ENCODE results near the gene GABRB3.
"Not testable (repeated sequence)": the region's sequence is repeated elsewhere in the genome, so short reads cannot be mapped to it uniquely, and the experiment has no call there.

The GABRB3 gene

DNA sequence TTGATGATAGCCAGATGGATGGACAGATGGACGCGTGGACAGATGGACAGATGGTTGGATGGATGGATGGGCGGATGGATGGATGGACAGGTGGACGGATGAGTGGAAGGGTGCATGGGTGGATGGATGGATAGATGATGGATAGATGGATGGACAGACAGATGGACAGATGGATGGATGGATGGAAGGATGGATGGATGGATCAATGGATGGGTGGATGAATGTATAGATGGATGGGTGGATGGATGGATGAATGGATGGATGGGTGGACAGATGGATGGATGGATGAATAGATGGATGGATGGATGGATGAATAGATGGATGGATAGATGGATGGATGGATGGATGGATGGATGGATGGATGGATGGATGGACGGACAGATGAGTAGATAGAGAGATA is 40.9 kb downstream of the GABRB3 start:
- no peak for DNase-seq

DNA sequence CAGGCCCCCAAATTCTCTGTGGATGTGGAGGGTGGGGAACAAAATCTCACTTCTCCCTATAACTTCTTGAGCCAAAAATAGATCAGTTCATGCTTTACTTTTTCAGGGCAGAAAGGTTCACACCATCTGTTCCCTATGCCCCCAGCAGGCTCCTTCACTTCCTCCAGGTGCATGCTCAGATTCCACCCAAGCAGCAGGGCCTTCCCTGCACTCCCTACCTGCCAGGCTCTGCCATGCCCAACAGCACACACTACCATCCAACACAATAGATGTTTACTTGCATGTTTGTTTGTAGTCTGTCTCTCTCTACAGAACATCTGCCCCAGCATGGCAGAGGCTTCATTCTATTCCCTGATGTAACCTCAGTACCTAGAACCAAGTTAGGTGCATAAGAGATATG is 43.3 kb downstream of the GABRB3 start:
- DNase-seq, result no peak

DNA sequence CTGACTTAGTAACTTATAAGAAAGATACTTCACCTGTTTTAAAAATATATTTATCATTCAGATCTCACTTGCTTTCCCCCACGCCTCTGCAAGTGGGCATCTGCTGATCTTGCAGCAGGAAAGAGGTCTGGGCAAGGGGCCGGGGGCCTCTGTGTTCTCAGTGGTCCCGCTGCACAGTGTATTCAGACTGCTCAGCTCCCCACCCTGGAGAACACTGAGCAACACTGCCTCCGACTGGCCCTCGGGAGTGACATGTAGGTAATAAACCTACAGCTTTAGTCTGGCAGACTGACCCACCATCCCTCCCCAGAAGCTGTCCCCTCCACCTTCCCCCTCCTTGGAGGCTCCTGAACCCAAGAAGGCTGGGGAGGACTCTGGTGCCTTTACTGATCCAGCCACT is 43.8 kb downstream of the GABRB3 start:
- no peak for DNase-seq

DNA sequence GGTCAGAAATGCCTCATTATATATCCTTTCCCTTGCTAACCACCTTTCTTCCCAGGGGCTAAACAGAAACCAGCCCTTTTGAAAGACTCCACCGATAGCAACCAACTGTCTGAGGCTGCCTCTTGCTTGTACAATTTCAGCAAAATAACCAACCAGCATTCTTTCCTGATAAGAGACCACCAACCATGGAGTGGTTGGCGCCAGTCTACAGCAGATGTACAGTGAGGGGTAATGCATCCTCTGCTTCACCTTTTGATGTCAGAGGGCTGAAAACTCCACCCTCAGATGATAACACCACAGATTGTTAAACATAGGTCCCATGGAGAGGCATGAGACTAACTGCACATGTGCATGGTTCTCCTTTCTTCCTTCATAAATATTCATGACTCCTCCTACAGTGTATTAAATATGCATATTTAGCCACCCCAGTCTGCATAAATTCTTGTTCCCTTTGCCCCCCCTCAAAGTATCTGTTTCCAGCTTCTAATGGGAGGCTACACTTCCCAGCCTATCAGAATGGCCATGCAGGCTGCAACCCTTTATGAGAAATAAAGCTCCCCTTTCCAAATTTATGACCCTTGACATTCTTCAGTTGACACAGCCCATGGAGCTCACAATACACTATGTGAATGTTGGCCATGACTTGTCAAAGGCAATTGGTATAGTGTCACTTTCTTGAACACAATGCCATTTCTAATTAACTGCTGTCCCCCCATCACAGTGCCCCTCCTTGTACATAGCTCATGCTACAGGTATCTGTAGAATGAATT is 48.3 kb downstream of the GABRB3 start:
- DNase-seq, result no peak

DNA sequence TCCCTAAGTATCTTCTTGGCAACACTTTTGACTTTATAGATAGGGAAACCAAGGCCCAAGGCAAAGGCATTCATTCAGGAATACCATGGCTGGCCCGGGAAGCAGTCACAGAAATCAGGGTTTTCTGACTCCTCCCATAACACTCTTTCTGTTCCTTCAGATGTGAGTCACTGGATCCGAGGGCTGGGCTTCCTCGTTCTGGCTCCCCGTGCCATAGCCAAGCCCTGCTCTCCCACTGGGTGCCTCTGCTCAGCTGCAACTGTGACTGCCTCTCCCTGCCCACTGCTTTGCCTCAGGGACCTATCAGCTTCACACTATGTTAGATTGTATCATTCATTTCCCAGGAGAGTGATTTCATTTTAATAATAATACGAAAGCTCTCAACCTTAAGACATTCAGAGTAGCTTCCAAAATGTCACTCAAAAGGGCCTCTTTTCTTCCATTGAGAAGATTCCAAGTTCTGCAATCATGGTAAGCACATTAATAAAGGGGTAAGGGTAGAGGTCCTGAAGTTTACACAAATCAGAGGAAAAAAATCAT is 50.2 kb downstream of the GABRB3 start:
- no peak for DNase-seq

DNA sequence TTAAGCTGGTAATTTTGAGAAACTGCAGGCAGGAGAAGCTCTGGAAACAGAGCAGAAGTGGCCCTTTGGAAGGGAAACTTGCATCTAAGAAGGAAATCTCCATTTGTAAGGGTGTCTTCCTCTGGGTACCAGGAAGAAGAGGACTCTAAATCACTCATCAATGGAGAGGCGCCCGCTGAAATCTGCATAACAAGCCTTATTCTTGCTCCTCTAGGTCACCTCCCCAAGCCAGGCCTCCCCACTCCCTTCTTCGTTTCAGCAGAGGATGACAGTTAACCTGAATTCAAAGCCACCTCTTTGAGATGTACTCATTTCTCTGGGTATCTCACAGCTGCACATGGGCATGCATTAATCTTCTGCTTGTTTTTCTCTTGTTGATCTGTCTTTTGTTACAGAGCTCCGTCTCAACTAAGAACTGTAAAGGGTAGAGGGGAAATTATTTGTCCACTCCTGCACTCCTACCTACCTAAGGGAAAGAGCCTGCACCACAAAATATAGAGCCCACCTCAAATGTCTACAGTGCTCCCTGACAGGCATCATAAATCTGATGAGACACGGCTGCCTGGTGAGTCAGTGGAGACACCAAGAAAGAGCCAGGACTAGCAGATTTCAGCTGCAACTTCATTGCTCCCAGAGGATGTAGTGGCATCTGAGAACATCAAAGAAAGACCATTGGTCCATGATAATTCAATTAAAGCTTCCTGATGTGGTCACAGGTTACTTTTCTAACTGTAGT is 51.5 kb downstream of the GABRB3 start:
- no peak for DNase-seq

DNA sequence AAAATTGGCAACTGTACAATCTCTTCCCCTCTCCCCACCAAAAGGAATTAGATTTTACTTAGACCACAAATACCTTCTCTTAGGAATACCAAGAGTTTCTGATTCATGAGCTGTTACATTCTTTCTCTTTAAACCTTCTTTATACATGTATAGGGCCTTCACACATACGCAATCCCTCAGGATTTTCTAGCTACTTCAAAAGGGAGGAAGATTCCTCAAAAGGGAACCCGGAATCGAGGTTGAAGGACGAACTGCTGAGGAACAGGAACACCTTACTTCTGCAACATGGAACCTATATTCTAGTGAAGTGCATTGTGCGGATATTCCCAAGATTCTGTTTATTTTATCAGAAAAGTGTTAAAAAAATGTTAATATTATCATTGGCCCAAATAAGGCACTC is 52.3 kb downstream of the GABRB3 start:
- no peak for DNase-seq

DNA sequence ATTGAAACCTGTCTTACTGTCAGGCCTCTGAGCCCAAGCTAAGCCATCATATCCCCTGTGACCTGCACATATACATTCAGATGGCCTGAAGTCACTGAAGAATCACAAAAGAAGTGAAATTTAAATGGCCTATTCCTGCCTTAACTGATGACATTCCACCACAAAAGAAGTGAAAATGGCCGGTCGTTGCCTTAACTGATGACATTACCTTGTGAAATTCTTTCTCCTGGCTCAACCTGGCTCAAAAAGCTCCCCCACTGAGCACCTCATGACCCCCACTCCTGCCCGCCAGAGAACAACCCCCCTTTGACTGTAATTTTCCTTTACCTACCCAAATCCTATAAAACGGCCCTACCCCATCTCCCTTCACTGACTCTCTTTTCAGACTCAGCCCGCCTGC is 53.0 kb downstream of the GABRB3 start:
- DNase-seq, result not testable (repeated sequence)

DNA sequence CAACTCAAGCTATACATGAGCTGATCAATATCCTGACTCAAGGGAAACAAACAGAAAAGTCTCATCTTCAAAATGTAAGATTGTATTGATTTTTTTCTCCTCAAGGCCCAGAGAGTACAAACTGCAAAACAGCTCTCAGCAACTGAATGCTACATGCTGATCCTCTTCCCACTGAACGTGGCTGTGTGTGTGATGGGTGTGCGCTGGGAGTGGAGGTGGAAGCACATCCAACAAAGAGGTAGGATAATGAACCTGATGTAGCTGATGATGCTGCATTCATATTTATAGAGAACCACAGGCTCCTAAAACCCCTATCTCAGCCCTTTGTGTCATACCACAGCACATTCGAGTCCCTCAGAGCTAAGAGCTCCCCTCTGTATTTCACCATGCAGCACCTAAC is 56.8 kb downstream of the GABRB3 start:
- no peak for DNase-seq

DNA sequence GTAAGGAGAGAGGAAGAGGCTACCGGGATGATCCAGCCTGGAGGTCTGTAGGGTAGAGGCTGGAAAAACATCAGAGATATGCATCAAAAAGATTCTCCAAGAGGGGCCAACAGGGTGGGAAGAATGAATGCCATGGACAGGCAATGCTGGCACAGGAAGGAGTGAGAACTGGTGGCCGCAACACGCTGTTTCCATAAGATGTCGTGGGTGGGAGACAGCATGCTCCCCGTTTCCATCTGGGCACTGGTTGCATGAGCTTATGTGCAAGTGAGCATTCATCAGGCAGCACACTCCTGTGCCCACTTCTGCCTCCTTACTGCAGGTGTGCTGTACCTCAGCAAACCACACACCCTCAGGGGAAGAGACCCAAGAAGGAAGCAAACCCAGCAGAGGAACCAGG is 59.4 kb downstream of the GABRB3 start:
- DNase-seq, result no peak

DNA sequence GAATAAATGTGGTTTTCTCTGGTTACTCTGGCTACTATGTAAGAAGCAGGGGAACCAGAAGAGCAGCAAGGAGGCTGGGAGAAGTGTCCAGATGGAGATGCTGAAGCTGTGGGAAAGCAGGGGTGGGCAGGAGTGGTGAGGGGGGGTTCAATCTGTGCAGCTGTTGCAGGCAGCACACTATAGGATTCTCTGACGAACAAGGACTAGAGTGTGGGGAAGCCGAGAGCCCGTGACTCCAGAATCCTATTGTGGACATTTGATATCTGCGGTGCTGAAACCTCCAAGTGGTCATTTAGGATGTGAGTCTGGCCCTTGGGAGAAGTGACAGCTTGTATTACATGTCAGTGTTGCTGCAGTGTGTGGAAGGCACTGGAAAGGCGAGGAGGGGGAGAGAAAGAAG is 60.5 kb downstream of the GABRB3 start:
- no peak for DNase-seq

DNA sequence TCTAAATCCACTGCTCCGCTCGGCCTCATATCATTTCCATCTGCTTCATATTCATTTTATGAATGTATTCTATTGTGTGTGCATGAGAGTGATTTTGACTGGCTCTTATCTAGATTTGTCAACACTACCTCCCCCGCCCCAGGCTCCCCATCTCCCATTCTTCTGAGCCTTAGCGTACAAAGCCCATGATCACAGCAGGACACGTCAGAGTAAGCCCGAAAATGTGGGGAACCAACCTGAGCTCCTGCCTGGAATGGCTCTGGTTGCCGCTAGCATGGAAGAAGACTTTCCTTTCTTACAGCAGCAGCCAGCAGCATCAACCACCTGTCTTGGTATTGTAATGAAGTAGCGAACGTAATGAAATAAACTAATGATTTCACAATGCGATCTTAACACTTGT is 61.4 kb downstream of the GABRB3 start:
- no peak for DNase-seq

DNA sequence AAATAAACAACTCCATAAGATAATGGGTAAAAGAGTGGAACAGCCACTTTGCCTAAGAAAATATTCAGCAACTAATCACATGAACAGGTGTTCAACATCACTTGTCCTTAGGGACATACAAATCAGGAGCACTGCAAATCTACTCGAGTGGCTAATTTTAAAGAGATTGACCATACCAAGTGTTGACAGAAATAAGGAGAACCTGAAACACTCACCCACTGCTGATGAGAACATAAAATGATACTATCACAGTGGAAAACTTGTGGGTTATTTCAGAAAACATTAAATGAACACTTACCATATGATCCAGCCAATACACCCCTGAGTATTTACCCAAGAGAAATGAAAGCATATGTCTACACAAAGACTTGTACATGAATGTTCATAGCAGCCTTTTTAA is 70.5 kb downstream of the GABRB3 start:
- DNase-seq, result no peak

DNA sequence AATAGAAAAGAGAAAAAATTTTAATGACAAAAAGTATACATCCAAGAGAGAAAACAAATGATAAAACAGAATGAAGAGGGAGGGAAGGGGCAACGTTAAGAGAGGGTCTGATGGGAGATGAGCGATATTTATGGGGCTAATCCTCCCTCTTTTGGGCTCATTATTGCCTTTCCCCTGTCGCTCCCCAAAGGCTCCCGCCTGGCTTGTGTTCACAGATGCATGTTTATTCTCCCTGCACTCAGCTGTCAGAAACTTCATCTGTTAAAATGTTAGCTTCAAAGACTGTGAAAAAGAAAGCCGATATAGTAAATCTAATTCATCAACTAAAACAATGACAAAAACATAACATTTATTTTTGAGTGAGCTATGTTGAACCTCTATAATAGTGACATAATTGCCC is 74.3 kb downstream of the GABRB3 start:
- no peak for DNase-seq

DNA sequence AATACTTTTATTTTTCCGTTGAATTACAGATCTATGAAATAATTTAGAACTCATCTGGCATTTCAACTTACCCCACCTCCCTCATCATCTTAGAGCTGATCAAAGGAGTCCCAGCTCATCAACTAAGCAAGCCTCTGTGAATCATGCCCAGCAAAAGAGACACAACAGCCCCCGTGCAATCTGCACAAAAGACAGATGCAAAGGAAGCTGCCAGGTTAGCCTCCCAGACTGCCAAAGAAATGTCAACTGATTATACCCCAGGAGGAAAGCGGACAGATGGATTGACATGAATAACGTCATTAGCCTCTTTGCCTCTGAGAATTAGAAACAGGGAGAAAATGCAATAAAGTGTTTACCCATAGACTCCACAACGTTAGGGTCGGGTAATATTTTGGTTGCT is 75.0 kb downstream of the GABRB3 start:
- no peak for DNase-seq

DNA sequence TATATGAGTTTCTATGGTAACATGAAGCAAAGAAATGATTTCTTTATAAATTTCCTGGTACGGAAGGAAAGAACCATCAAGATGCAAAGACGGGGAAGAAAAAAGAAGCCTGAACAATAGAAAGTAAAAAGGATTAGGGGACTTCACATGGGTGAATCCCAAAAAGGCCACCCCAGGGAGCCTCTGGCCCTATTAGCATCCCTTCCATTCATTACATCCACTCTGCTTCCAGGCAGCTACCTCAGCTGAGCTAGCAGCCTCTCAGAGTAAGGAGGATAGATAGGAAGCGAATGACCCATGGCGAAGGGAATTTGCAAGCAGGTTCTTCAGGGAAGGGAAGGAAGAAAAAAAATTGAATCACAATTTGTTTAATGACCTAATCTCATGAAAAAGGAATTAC is 81.6 kb downstream of the GABRB3 start:
- no peak for DNase-seq

DNA sequence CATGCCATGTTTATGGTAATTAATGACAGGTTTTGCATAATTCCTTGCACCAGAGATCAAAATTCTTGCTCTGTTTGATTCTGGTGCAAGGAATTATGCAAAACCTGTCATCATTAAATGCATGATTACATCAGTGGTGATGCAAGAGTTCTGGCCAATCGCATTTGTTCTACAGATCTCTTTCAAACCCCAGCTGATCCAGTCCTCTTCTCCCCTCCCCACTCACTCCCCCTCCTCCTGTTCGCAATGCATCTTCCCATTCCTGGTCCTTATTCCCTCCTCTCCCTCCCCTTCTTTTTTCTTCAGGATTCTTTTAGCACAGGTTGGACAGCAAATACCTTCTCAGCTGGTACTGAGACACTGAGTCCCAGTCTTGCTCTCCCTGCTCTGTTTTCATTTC is 82.1 kb downstream of the GABRB3 start:
- DNase-seq, result no peak

DNA sequence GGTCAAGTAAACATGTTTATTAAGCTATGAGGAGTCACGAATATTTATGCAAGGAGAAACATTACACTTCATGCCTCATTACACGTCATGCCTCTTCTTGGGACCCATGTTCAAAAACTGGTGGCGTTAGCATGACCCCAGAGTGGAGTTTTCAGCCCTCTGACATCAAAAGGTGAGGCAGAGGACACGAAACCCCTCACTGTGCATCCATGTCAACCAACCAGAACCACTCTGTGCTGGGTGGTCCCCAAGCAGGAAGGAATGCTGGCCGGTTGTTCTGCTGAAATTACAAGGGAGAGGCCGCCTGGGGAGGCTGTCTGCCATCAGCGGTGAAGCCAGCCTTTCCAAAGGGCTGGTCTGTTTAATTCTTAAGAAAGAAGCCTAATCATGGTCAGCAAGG is 83.4 kb downstream of the GABRB3 start:
- DNase-seq, result no peak

DNA sequence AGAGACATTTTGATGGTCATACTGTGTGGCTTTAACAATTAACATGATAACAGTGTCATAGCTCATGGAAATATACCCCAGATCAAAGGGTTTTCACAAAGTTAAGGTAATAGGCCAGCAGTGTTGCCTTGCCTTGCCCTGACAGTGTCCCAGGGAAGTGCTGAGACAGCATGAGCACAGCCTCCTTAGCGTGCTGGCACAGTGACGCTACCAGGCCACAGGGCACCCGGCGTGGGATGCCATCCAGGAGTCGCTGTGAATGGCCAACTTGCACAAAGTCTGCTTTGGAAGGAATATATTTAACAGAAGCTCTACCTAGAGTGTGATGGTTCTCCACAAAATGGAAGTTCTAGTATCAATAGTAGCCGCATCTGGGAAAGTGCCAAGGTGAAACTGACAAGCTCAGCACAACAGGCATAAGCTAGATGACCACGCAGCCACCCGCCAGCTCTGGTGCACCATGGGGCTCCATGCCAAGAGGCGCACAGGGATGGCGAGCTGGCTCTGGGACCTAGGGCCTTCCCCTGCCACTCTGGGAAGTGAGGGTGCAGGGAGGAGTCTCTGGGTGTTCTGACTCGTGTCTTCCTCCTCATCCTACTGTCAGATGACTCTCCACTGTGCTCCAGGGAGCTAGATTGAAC is 86.2 kb downstream of the GABRB3 start:
- DNase-seq, result no peak

DNA sequence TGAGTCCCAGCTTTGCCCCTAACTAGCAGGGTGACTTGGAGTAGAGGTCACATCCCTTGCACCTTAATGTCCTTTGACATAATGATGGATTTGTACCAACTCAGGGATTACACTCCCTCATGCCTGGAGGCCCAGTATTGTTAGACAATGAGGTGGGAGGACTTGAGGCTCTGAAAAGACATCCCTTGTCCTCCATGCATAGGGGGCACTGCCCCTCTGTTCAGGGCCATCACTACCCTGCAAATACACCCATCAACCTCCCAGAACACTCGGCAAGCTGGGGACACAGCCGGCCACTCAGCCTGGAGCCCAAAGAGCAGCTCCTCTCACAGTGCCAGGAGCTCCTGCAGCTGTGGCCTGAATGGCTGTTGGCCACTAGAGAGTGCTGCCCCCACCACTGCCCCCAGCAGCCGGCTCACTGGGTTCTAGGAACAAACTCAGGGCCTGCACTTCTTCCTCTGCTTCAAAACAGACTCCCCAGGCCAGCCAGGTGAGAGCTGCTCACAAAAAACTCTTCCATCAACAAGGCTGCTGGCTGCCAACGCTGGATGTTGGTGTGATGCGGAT is 90.2 kb downstream of the GABRB3 start:
- DNase-seq, result no peak

DNA sequence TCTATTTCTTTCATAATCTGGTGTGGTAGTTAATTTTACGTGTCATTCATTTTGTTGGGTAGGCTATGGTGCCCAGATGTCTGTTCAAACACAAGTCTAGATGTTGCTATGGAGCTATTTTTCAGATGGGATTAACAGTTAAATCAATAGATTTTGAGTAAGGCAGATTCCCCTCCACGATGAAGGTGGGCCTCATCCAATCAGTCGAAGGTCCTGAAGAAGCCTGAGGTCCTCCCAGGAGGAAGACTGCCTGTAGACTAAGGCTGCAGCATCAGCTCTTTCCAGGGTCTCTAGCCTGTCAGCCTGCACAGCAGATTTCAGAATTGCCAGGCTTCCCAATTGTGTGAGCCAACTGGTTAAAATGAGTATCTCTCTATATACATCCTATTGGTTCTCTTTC is 92.9 kb downstream of the GABRB3 start:
- DNase-seq, result no peak

DNA sequence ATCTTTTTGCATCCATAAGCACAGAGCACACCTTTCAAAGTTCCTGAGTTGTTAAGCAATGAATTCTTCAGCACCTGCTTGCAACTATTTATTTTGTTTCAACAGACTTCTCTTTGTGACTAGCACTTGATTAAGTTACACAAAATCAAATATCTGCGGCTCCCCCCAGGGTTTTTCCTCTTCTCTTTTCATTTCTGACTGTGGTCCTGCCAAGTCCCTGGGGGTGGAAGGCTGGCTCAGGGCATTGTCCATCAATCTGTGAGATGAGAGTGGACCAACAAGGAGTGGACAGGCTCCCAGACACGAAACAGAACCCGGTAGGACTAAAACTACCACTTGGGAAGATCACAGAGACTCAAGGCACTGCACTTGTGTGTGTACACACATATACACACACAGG is 96.8 kb downstream of the GABRB3 start:
- no peak for DNase-seq

DNA sequence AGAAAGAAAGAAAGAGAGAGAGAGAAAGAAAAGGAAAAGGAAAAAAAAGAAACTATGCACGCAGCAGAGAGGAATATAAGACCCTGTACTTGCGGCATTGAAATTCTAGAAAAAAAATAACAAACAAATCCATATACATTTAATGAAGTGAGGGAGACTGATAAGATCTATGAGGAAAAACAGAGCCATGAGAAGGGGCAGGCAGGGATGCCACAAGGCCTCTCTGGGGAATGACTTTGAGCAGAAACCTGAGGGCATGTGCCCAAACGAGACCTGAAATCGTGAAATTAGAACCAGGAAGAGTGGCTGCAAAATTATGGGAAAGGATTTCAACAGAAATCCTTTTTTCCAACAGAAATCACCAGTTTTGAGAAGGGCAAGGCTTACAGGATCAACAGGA is 98.4 kb downstream of the GABRB3 start:
- no peak for DNase-seq

DNA sequence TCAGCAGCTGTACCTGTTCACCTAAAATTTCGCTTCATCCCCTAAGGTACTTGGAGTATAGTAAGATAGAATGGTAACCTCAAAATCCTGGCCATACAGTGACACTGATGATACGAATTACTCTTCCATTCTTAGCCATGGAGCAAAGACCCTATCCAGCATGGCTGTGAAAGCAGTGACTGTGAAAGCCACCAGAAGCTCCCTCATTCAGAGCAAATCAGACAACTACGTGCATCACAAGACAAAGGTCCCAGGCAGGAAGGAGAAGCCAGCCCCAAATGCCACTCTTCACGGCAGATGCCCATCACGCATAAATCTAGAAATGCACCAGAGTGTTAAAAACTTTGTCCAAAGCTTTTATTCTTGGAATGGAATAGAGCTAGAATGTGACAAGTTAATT is 99.4 kb downstream of the GABRB3 start:
- no peak for DNase-seq
